Osteocyte (in vitro differentiated cells): ENCODE measurements around the gene GLIS1. TPM values are rescaled to one million over a fixed set of nuclear protein-coding genes. Genes with fewer than 3 reads are reported as not detected.

Experiments
- DNase-seq: peaks from one replicate; pipeline ENCODE4 v3.0.0; 2021; ENCODE audit warnings: mixed read lengths; ENCODE audit not compliant: unreplicated experiment; ENCODE audit errors: extremely low spot score
- H3K27ac Mint-ChIP-seq: one replicate; pipeline ENCODE4 v1.8.0; 2021; ENCODE audit warnings: mild to moderate bottlenecking, mixed read lengths; ENCODE audit not compliant: unreplicated experiment
- H3K27me3 Mint-ChIP-seq: one replicate; pipeline ENCODE4 v1.8.0; 2021; ENCODE audit warnings: mixed read lengths; ENCODE audit not compliant: unreplicated experiment
- H3K36me3 Mint-ChIP-seq: one replicate; pipeline ENCODE4 v1.8.0; 2021; ENCODE audit warnings: mixed read lengths; ENCODE audit not compliant: unreplicated experiment
- H3K4me1 Mint-ChIP-seq: one replicate; pipeline ENCODE4 v1.8.0; 2021; ENCODE audit warnings: mixed read lengths; ENCODE audit not compliant: unreplicated experiment
- H3K4me3 Mint-ChIP-seq: one replicate; pipeline ENCODE4 v1.8.0; 2021; ENCODE audit warnings: mild to moderate bottlenecking, moderate library complexity, mixed read lengths; ENCODE audit not compliant: unreplicated experiment
- H3K9me3 Mint-ChIP-seq: one replicate; pipeline ENCODE4 v1.8.0; 2021; ENCODE audit warnings: mixed read lengths; ENCODE audit not compliant: unreplicated experiment
- CTCF ChIP-seq: fragments of 200-600 bp; sonication (generic); IDR thresholded peaks from 2 replicates; pipeline ENCODE4 v1.5.0; 2021; ENCODE audit warnings: antibody characterized with exemption, mild to moderate bottlenecking, moderate library complexity
- total RNA-seq: library from RNA; stranded (reverse); gene quantifications from 2 replicates; pipeline ENCODE4 v1.2.1, GENCODE V29; 2021

The GLIS1 gene
- total RNA-seq, 1 donor from 2014 or later: 38.3 TPM

GRCh38 chr1:53483170-53483569 lies 255.8 kb downstream of the GLIS1 start:
- no peak for DNase-seq
- Mint-ChIP-seq H3K9me3 (no peaks in the 10 kb centered on the region), H3K4me3 (no peak overlapping the region), H3K27ac (no peak overlapping the region), H3K4me1 (peaks cover 5% of the 10 kb centered on the region), H3K36me3 (no peaks in the 10 kb centered on the region), H3K27me3 (peaks cover 34% of the 10 kb centered on the region)
- TF ChIP-seq CTCF: no peak

- TF ChIP-seq CTCF: no peak
These were observed 256.4 kb downstream of the GLIS1 start for GRCh38 chr1:53482441-53483153.

GRCh38 chr1:53481456-53481855 lies 257.5 kb downstream of the GLIS1 start:
- no peak for TF ChIP-seq CTCF
- peaks cover 37% of the 10 kb centered on the region for H3K27me3 Mint-ChIP-seq
- DNase-seq: no peak
- H3K4me3 Mint-ChIP-seq: no peak overlapping the region
- H3K9me3 Mint-ChIP-seq: no peaks in the 10 kb centered on the region
- H3K4me1 Mint-ChIP-seq: peaks cover 12% of the 10 kb centered on the region
- H3K27ac Mint-ChIP-seq: no peak overlapping the region
- no peaks in the 10 kb centered on the region for H3K36me3 Mint-ChIP-seq

More at GRCh38 chr1:53482441-53483153, 256.4 kb downstream of the GLIS1 start:
- H3K27me3 Mint-ChIP-seq: peaks cover 33% of the 10 kb centered on the region
- no peak for DNase-seq
- H3K36me3 Mint-ChIP-seq: no peaks in the 10 kb centered on the region
- H3K9me3 Mint-ChIP-seq: no peaks in the 10 kb centered on the region
- H3K4me1 Mint-ChIP-seq: peaks cover 10% of the 10 kb centered on the region
- H3K4me3 Mint-ChIP-seq: no peak overlapping the region
- no peak overlapping the region for H3K27ac Mint-ChIP-seq

- no peak overlapping the region for H3K27ac Mint-ChIP-seq
- no peaks in the 10 kb centered on the region for H3K36me3 Mint-ChIP-seq
- no peaks in the 10 kb centered on the region for H3K9me3 Mint-ChIP-seq
- peaks cover 12% of the 10 kb centered on the region for H3K4me1 Mint-ChIP-seq
- no peak overlapping the region for H3K4me3 Mint-ChIP-seq
- TF ChIP-seq CTCF: no peak
- no peak for DNase-seq
- H3K27me3 Mint-ChIP-seq: peaks cover 41% of the 10 kb centered on the region
These were observed 258.3 kb downstream of the GLIS1 start for GRCh38 chr1:53480678-53481077.

- H3K9me3 Mint-ChIP-seq: no peaks in the 10 kb centered on the region
- H3K4me3 Mint-ChIP-seq: no peak overlapping the region
- H3K27me3 Mint-ChIP-seq: peaks cover 41% of the 10 kb centered on the region
- H3K36me3 Mint-ChIP-seq: no peaks in the 10 kb centered on the region
- no peak for TF ChIP-seq CTCF
- no peak for DNase-seq
- H3K27ac Mint-ChIP-seq: no peak overlapping the region
- peaks cover 7% of the 10 kb centered on the region for H3K4me1 Mint-ChIP-seq
These were observed 260.5 kb downstream of the GLIS1 start for GRCh38 chr1:53478502-53478818.
